HG02763 (cell line): ENCODE measurements around the gene NTM.

Experiments
- ATAC-seq: cut with Tn5 transposase; IDR thresholded peaks from one replicate; pipeline ENCODE4 v1.9.1; 2021; ENCODE audit warnings: mild to moderate bottlenecking, moderate library complexity; ENCODE audit not compliant: unreplicated experiment

Gene NTM

GRCh38 chr11:132154781-132155180, 784.4 kb downstream of the NTM start:
- ATAC-seq = no peak

- ATAC-seq = no peak
These were observed 787.7 kb downstream of the NTM start for GRCh38 chr11:132158091-132158490.

- ATAC-seq = no peak
These were observed 788.3 kb downstream of the NTM start for GRCh38 chr11:132158696-132159095.

GRCh38 chr11:132161403-132162078, 791.1 kb downstream of the NTM start:
- ATAC-seq = no peak

- ATAC-seq = no peak
These were observed 798.0 kb downstream of the NTM start for GRCh38 chr11:132168344-132168981.

- ATAC-seq = no peak
These were observed 800.6 kb downstream of the NTM start for GRCh38 chr11:132171031-132171430.

- ATAC-seq = no peak
These were observed 804.2 kb downstream of the NTM start for GRCh38 chr11:132174362-132175255.

GRCh38 chr11:132177106-132177505, 806.7 kb downstream of the NTM start:
- ATAC-seq = no peak

- ATAC-seq = no peak
These were observed 813.7 kb downstream of the NTM start for GRCh38 chr11:132184079-132184478.

GRCh38 chr11:132185726-132186592, 815.5 kb downstream of the NTM start:
- ATAC-seq = no peak

GRCh38 chr11:132186699-132187098, 816.3 kb downstream of the NTM start:
- ATAC-seq = no peak

- no peak for ATAC-seq
These were observed 817.0 kb downstream of the NTM start for GRCh38 chr11:132187386-132187785.

GRCh38 chr11:132187814-132188213, 817.4 kb downstream of the NTM start:
- ATAC-seq = no peak

GRCh38 chr11:132196928-132197327, 826.5 kb downstream of the NTM start:
- no peak for ATAC-seq

GRCh38 chr11:132200353-132200936, 830.0 kb downstream of the NTM start:
- ATAC-seq = no peak

GRCh38 chr11:132202621-132203020, 832.2 kb downstream of the NTM start:
- ATAC-seq = no peak

GRCh38 chr11:132205006-132205405, 834.6 kb downstream of the NTM start:
- ATAC-seq = no peak

GRCh38 chr11:132205496-132205895, 835.1 kb downstream of the NTM start:
- ATAC-seq = no peak

- no peak for ATAC-seq
These were observed 836.6 kb downstream of the NTM start for GRCh38 chr11:132206993-132207392.

- ATAC-seq = no peak
These were observed 838.2 kb downstream of the NTM start for GRCh38 chr11:132208477-132209055.
